Vagina (tissue), 2 donors: Measurements from ENCODE around the gene AURKAIP1.

ENCODE experiments used
- POLR2A ChIP-seq, 2 donors: fragments of 450-650 bp; IDR thresholded peaks; one replicate each; pipeline ENCODE4 v1.6.1; 2017; ENCODE audit warnings: antibody characterized with exemption in 2 of 2, mild to moderate bottlenecking in 2 of 2, moderate library complexity in 2 of 2
- POLR2AphosphoS5 ChIP-seq, 2 donors: sonication (generic); formaldehyde crosslinking; IDR thresholded peaks; one replicate each; pipeline ENCODE4 v1.9.0; 2017; ENCODE audit warnings: antibody characterized with exemption in 2 of 2, mild to moderate bottlenecking in 2 of 2, low read depth in 1 of 2; ENCODE audit not compliant: insufficient read depth in 1 of 2
- TF ChIP-seq, protein P1 (sequence below), 3 experiments: fragments of 450-650 bp in 2 of 3; fragments of 200-600 bp in 1 of 3; sonication (generic) in 1 of 3; IDR thresholded peaks; one replicate each; pipeline ENCODE4 v1.5.1; 2017 to 2019; ENCODE audit warnings: antibody characterized with exemption in 3 of 3, mild to moderate bottlenecking in 2 of 3, moderate library complexity in 2 of 3

DNA sequence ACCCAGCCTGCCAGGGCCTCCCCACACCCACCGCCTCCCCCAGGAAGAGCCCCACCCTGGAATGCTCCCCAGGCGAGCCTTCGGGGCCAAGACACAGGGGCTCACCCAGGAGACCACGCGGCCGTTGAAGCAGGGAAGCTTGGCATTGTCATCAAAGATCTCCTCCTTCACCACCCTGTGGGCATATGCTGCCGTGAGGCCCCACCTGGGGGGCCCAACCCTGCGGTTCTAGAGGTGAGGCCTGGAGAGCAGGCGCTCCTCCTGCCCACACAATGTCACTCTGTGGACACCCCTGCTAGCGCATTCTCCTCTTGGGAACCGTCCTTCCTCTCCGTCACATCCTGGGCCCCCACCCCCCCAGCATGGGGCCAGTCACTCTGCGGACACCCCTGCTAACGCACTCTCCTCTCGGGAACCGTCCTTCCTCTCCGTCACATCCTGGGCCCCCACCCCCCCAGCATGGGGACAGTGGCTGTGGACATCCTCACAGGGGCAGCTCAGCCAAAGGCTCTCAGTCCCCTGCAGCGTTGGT lies 32.4 kb downstream of the AURKAIP1 start:
- TF ChIP-seq, protein P1, sequence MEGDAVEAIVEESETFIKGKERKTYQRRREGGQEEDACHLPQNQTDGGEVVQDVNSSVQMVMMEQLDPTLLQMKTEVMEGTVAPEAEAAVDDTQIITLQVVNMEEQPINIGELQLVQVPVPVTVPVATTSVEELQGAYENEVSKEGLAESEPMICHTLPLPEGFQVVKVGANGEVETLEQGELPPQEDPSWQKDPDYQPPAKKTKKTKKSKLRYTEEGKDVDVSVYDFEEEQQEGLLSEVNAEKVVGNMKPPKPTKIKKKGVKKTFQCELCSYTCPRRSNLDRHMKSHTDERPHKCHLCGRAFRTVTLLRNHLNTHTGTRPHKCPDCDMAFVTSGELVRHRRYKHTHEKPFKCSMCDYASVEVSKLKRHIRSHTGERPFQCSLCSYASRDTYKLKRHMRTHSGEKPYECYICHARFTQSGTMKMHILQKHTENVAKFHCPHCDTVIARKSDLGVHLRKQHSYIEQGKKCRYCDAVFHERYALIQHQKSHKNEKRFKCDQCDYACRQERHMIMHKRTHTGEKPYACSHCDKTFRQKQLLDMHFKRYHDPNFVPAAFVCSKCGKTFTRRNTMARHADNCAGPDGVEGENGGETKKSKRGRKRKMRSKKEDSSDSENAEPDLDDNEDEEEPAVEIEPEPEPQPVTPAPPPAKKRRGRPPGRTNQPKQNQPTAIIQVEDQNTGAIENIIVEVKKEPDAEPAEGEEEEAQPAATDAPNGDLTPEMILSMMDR (IDR thresholded peaks at IDR 0.05), result no peak
- no peak for TF ChIP-seq POLR2AphosphoS5 (IDR thresholded peaks at IDR 0.05; ENCODE audit: insufficient read depth in 1 of 2, low read depth in 1 of 2)
- TF ChIP-seq POLR2A (IDR thresholded peaks at IDR 0.05), result no peak
